TTC549 (cell line): ENCODE results near the gene COL6A2.
"Not testable (repeated sequence)": the region's sequence is repeated elsewhere in the genome, so short reads cannot be mapped to it uniquely, and the experiment has no call there.

Source experiments
- FAIRE-seq: peaks from 2 replicates; lab custom pipeline; 2012; peaks lifted over from hg19 to GRCh38; lab: Jason Lieb, UNC

COL6A2 gene

GRCh38 chr21:46097336-46098293 lies at the start of gene COL6A2:
Gene COL6A2, plus strand, starts transcription at chr21:46098112.
- FAIRE-seq, result no peak

DNA sequence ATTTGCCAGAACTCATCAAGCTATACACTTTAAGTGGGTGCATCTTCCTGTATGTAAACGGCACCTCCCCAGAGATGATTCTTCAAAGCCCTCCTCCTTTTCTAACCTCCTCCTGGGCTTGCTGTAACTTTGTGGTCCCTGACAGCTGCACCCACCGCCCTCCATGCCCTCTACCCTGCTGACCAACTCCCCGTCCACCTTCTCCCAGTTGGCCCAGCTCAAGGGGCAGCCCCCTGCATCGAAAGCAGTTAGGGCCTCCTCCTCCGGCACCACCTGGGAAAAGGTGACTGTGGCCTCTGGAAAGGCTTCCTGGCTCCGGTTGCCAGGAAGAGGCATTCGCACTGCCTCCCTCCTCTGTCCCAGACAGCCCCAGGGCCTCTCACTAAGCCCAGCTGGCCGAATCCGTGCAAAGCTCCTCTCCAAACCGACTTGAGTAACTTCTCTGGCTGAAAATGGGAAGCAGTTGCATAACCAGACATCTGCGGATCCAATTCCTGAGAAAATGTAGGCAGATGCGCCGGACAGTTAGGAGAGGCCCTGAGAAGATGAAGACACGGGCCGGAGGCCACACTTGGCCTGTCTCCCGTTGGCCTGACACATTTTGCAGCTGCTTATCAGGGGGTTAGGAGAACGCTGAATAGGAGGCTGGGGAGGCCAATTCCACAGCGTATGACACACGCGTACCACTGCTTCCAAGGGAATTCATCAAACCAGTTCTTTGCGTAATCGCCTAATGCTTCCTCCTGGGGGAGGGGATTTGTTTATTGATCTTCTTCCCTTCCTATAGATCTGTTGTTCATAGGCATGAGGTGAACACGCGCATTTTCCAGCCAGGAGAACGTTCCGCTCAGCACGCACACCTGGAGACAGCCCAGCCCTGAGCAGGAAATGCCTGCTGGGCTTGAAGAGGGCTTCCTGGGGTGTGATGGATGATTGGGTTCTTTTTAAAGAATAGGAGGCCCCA lies 48.7 kb upstream of the COL6A2 start:
- no peak for FAIRE-seq

GRCh38 chr21:46049890-46050667 lies 47.8 kb upstream of the COL6A2 start:
- FAIRE-seq, result no peak

DNA sequence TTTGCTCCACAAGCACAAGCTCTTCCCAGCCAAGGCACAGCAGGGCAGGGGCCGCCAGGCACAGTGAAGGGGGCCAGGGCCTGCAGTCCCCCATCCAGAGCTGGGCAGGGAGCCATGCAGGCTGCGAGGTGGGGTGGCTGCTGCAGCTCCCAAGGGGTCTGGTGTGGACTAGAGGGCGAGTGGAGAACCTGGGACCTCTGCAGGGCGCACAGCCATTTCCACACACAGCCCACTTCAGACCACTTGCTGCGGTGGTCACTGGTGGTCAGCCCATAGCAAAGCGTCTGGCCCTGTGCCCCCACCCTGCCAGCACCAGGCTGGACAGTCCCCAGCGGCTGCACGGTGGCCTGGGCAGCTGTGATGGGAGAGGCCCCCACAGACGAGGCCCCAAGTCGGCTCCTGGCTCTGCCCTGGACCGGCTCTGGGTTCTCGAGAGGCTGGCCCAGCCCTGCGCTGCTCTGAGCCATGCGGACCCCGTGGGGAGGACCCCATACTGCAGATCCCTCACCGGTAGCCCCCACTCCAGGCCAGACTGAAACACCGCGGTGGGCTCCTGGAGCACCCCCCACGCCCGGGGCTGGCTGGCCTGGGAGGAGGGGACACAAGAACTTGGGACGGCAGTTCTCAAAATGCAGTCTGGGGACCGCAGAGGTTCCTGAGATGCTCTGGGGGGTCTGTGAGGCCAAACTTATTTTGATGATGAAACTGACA lies 47.1 kb upstream of the COL6A2 start:
- no peak for FAIRE-seq

DNA sequence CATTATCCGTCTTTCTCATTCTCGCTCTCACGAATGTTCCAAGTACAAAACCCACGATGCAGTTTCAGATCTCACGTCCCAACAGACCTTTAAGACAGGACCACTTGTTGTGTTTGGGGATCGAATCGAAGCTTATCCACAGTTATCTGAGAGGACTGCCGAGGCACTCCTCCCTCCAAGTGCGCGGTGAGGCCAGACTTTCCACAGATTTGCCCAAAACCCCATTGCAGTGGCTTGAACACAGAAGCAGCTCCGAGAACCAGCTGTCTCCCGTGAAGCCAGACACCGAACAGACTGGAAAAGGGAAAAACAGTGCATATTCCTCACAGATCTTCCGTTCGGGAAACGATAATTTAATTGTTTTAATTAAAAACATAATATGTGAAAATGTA lies 46.5 kb upstream of the COL6A2 start:
- FAIRE-seq, result no peak

DNA sequence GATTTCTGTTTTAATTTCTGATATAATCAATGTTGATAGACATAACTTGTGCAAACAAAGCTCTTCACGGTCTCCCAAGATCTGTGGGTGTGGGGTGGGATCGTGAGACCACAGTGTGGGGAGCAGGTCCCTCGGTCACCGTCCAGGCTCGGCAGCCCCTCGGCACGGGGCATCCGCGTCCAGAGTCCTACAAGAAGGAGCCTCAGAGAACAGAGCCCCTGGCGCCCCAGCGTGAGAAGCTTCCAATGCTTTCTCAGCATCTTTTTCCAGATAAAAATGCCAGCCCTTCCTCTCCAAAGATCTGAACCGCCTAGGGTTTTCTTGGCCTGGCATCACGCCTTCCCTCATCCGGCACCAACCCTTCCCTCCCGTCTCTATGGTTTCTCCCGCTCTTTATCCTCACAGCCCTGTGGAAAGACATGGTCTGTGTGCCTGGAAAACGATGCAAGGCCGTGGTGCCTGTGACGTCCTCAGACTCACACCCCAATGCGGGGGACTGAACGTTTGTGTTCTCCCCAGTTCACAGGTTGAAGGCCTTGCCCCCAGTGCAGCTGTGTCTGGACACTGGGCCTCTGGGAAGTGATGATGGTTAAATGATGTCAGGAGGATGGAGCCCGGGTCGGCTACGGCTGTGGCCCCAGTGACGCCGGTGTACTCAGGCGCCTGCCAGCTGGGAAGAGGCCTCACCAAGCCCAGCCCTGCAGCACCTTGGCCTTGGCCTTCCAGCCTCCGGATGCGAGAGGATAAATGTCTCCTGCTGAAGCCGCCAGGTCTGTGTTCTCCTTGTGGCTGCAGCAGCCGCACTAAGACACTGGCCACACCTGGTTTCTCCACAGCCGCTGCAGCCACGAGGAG lies 45.9 kb upstream of the COL6A2 start:
- FAIRE-seq, result no peak

GRCh38 chr21:46052703-46053651 lies 44.9 kb upstream of the COL6A2 start:
- FAIRE-seq, result no peak

- FAIRE-seq, result no peak
These were observed 43.9 kb upstream of the COL6A2 start for GRCh38 chr21:46054031-46054430.

DNA sequence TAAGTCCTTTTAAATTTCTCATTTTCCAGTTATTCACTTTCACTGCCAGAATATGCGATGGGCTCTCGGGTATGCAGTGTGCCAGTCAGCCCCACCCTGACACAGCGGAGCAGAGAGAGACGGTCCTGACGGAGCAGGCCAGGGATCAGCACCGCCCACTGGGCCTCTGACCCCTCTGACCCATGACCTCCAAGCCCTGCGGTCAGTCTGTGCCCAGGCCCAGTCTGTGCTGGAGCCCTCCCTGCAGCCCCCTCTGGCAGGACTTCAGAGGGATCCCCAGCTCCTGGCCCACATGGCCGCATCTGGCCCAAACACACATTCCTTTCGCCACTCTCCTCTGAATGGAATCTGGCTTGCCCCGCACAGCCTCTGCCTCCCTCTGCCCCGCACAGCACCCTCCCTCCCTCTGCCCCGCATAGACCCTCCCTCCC lies 43.4 kb upstream of the COL6A2 start:
- FAIRE-seq, result no peak

GRCh38 chr21:46055863-46056281 lies 42.0 kb upstream of the COL6A2 start:
- no peak for FAIRE-seq

DNA sequence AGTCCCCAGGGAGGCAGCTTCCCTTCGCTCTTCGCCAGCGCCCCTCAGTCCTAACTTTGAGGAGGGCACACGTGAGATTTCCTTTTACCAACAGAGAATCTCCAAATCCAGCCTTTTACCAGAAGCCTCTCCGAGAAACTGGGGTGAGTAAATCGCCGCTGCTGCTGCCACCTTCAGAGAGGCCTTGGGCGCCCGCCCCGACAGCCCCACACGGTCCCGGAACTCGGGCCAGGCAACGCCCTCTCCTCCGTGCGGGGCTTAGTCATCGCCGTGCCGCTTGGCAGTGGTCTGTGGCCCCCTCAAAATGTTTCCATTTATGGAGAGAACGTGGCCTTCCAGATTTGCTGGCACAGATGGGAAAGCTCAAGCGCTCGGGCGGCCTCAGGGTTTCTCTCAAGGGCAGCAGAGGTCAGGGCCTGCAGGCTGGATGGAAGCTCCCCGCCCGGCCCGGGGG lies 41.4 kb upstream of the COL6A2 start:
- no peak for FAIRE-seq

GRCh38 chr21:46057111-46057709 lies 40.7 kb upstream of the COL6A2 start:
- no peak for FAIRE-seq

DNA sequence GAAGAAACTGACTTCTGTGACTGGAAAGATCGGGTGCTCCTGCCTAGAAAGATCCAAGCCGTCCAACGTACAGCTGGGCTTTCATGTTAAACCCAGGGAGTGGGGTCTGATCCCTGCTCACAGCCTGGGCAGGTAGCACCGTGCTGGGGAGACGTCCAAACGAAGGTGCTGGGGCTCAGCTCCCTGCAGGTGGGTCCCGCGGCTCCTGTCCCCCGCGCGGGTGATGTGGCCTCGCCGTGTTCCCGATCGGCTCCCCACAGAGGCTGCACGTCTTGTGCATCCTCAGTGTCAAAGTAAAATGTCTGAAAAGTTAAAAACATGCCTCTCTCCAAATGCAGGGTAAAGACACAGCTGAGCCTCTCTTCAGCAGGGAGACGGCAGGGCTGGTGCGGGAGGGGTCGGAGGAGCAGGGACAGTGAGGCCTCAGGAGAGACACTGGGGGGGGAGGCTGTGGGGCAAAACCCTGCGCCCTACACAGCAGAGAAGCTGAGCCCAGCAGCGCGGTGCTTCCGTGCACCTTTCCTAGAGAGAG lies 40.1 kb upstream of the COL6A2 start:
- no peak for FAIRE-seq

DNA sequence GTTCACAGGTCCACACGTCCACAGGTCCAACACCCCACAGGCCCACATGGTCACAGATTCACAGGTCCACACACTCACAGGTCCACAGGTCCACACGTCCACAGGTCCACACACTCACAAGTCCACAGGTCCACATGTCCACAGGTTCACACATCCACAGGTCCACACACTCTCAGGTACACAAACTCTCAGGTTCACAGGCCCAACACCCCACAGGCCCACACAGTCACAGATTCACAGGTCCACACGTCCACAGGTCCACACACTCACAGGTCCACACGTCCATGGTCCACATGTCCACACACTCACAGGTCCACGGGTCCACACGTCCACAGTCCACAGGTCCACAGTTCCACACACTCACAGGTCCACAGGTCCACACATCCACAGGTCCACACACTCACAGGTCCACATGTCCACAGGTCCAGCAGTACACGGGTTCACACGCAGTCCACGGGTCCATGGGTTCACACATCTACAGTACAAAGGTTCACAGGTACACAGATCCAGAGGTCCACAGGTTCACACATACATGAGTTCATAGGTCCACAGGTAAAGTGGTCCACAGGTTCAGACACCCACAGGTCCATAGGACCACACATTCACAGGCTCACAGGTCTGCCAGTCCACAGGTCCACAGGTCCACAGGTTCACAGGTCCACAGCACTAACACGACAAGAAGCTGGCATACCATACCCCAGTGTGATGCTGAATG lies 39.3 kb upstream of the COL6A2 start:
- no peak for FAIRE-seq

DNA sequence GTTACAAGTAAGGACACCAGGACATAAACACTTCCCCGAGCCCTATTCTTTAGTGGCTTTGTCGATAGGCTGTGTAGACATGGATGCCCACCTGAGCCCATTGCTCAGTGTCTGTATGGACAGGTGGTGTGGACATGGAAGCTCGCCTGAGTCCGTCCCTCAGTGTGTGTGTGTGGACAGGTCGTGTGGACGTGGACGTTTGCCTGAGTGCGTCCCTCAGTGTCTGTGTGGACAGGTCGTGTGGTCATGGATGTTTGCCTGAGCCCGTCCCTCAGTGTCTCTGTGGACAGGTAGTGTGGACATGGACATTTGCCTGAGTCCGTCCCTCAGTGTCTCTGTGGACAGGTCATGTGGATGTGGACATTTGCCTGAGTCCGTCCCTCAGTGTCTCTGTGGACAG lies 38.7 kb upstream of the COL6A2 start:
- FAIRE-seq, result no peak

GRCh38 chr21:46059711-46060455 lies 38.0 kb upstream of the COL6A2 start:
- FAIRE-seq, result not testable (repeated sequence)

DNA sequence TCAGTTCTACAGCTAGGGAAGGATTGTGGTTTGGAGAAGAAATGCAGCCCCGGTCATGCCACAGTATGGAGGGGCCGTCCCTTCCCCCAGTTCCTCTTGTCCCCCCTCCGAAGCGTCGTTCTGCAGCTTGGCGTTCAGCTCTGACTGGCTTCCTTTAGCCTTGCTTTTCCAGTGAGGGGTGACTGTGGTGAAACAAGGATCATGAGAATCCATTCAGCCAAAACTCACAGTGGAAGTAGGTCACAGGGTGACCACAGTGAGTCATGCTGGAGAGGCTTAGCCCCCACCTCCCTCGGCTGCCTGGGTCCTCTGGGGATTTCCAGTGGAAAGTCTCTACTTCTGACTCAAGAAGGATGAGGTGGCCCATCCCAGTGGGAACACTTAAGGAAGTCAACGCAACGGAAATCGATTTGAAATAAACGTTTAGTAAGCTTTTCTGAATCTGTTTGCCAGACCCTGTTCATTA lies 37.3 kb upstream of the COL6A2 start:
- no peak for FAIRE-seq
